DMS79 (cell line): ENCODE measurements around the gene MAPK12.

Experiments used
- DNase-seq: peaks from one replicate; lab custom pipeline; 2025; lab: John Stamatoyannopoulos, UW

Gene MAPK12

DNA sequence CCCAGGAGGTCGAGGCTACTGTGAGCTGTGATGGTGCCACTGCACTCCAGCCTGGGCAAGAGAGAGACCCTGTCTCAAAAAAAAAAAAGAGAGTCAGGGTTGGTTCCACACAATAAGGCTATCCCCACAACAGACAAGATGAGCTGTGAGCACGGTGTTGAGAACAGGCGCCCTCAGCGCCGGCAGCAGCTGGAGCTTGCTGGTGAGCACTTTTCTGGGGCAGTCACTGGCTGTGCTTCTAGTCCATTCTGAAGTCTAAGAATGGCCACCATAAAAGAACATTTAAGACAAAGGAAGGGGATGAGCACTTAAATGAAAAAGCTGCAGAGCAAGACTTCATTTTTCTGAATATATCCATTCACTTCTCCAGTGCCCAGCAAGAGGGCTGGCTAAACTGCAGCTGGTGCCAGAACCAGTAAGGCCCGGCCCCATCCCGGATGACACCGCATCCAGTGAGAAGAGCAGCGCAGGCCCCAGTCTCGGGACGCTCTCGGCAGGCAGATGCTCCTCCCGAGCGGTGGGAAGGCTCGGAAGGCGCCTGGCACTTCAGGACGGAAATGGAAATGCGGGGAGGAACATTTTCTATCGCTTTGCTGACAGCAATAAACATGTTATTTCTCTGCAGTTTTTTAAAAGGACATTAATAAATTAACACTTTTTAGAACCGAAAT is 28.9 kb downstream of the MAPK12 start:
- DNase-seq = no peak

DNA sequence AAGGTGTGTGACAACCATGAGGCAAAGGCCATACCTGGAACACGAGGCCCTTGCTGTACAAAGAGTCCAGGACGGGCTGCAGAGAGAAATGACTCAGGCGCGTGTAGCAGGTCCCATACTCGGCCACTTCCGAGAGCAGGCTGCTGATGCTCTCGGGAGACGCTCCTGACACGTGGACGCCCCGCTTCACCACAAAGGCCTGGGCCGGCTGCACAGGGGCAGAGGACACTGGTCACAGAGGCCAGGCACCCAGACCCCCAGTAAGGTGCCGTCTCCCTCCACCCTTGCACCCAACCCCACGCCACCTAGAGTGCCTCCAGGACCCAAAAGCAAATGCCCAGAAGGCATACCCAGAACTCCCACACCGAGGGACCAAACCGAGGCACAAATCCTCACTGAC is 32.1 kb downstream of the MAPK12 start:
- no peak for DNase-seq

DNA sequence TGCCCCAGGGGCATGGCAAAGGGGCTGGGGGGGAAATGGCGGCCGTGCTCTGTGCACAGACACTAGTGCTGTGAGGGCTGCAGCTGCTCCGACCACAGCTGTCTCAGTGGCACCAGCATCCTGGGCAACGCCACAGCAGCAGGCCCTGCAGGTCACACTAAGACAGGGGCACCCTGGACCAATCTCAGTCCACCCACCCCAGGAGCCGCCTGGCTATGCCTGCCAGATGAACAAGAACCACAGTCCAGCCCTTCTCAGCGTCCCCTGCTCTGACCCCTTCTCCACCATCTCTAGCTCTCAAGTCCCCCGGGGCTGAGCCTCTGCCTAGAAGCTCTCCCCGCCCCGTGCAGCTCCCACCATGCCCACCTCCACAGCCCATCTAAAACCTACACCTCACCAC is 33.1 kb downstream of the MAPK12 start:
- no peak for DNase-seq

DNA sequence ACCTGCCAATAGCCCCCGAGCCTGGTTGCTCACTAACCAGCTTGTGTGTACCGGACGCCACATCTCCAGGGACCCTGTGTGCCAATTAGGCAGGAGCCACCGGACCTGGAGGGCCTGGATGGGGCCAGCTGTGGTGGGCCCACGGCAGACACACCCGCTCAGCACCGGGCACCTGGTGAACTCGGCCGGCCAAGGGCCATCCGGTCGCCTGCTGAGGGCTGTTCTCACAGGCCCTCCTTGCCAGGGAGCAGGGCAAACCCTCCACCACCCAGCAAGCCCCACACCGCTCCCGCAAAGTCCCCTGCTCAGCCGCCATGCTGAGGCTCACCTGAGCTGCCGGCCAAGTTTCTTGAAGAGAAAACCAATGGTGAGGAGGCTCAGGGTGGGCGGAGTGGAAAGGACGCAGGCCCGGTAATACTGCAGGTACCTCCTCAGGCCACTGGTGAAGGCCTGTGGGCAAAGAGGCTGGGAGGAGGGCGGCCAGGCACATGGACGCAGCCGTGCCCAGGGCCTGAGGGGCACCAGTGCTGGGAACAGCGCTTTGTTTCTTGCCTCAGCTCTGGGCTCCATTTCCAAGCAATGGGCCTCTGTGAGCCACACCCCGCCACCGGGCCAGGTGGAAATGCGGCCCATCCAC is 33.8 kb downstream of the MAPK12 start:
- DNase-seq = no peak

DNA sequence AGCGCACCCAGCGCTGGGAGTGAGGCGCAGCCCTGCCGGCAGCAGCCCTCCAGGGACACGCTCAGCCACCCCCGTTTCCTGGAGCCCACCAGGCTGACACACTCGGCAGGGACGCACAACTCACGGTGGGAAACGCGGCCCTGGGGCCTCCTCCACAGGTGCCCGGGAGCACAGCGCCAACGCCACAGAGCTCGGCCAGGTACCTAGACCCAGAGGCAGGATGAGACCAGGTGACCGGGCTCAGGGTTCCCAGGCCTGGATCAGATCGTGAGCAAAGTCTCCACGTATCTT is 34.7 kb downstream of the MAPK12 start:
- DNase-seq = no peak

DNA sequence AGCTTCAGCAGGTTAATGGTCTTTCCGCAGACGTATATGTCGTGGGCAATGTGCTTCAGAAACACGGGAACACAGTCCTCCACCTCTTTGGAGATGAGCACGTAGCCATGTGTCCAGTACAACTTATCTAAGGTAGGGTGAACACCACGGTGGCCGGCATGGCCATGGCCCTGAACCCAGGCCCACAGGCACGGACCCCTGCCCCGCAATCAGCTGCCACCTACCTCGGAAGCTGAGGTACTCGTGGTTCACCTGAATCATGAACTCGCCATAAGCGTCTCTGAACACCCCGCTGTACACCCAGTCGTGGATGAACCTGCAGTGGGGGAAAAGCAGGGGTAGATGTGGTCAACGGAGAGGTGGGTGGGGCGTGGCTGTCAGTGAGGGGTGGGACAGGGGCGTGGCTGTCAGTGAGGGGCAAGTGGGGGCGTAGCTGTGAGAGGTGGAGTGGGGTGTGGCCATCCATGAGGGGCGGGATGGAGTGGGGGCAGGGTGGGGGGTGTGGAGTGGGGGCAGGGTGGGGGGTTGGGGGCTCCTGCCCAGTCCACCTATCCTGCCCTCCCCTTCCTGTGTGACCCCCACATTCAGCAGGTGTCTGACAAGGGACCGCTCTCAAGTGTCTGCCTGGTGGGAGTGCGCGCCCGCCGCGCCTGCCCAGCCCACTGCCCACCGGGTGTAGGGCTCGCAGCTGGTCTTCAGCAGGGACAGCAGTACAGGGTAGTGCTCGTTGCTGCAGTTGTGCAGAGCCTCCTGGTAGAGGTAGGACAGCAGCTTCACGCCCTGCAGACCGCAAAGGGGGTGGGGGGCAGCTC is 35.2 kb downstream of the MAPK12 start:
- DNase-seq = no peak

DNA sequence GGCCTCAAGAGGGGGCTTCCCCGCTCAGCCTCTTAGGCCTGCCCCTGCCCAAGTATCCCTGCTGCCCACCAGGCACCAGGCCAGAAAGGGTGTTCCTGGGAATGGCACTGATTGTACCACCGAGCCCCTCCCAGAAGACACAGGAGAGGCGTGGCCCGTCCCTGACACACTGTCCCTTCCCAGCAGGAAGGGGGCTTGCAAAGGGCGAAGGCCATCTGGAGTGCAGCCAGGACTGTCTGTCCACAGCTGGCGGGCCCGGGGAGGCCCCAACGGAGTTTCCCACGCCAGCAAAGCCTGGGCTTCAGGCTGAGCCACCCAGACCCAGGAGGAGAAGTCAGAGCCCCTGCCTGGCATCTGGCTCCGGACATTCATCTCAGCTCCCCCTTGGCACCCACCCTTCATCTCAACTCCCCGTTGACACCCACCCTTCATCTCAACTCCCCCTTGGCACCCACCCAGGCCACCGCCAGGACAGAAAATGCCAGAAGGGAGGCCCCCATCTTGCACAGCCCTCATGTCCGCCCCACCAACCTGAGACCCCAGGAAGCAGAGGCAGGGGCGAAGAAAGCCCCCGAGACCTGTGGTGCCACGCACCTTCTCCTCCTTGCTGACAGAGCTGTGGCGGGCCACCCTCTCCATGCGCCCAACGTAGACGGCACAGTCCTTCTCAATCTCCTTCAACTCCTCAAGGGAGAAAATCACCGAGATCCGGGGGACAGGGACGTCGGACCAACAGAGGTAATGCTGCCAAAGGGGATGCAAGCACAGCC is 36.1 kb downstream of the MAPK12 start:
- no peak for DNase-seq

DNA sequence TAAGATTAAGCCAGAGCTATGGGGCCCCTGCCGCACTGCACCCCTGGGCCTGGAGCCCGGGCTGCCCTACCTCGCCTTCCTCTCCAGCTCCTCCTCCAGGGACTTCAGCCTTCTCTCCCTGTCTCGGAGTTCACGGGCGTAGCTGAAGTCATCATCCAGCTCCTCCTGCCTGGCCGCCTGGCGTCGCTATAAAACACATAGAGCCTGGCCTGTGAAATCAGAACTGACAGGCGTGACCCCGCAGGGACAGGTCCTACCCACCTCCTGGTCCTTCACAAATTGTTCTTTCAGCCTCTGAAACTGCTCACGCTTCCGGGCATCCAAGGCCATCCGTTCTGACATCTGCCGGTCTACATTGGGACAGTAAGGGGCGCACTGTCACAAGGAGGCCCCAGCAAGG is 37.4 kb downstream of the MAPK12 start:
- DNase-seq = no peak

DNA sequence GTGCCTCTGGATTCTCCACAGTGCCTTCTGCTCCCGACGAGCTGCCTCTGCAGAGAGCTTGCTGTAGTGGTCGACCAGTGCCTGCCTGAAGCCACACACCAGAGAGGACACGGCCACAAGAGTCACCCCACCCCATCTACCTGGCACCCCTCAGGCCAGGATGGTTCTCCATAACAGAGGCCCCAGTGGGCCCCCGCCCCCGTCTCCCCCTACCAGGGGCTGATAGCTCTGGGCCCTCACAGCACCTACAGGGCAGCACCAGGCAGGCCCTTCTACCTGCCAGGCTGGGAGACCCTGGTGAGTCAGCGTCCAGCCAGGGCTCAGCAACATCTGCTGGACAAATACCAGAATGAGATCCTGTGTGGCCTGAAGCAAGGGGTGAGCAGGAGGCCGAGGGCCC is 39.0 kb downstream of the MAPK12 start:
- DNase-seq = no peak

DNA sequence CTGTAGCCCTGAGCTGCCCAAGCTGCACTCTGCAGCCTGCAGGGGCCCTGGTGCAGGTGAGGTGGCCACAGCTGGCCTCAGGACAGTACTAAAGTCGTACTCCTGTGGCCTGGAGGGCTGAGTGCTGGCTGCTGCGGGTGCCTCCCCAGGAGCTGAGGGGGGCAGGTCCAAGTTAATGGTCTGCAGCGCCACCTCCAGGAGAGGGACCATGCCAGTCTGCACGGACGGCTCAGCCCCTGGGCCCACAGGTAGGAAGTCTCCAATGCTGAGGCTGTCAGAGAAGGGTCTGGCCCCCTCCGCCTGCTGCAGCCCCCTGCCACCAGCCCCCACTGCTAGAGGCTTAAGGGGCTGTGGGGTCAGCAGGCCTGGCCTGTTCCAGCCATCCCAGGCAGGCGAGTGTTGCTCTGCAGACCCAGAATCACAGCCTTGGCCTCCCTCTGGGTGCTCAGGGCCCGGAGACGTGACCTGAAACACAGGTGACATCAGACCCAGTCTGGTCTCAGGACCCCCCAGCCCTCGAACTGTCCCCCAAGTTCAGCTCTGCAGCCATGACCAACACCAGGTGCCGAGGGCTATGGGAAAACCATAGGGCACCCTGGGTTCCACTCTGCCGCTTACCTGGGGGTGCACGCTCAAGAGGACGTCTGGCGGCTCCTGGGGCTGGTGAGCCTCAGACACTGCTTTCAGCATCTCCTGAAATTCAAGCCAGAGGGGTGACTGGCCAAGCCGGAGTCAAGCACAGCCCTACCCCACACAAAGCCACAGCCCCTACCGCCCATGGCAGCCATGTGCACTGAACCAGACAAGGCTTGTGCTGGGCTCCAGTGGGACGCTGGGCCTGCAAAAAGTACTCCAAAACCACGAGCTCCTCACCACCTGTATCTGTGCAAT is 39.8 kb downstream of the MAPK12 start:
- no peak for DNase-seq

DNA sequence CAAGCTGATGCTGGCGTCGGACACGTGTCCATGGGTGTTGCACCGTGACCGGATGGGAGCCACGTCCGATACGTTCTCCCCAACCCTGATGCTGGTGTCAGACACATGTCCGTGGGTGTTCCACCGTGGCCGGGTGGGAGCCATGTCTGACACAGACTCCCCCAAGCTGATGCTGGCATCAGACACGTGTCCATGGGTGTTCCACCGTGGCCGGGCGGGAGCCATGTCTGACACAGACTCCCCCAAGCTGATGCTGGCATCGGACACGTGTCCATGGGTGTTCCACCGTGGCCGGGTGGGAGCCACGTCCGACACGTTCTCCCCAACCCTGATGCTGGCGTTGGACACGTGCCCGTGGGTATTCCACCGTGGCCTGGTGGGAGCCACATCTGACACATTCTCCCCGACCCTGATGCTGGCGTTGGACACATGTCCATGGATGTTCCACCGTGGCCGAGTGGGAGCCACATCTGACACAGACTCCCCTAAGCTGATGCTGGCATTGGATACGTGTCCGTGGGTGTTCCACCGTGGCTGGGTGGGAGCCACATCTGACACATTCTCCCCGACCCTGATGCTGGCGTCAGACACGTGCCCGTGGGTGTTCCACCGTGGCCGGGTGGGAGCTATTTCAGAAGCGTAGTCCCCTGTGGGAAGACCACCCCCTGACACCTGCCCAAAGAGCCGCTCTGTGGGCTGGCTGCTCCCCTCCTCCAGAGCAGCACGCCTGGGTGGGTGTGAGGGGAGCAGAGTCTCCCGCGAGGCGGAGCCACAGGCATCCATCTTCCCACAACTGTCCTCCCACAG is 40.7 kb downstream of the MAPK12 start:
- no peak for DNase-seq

DNA sequence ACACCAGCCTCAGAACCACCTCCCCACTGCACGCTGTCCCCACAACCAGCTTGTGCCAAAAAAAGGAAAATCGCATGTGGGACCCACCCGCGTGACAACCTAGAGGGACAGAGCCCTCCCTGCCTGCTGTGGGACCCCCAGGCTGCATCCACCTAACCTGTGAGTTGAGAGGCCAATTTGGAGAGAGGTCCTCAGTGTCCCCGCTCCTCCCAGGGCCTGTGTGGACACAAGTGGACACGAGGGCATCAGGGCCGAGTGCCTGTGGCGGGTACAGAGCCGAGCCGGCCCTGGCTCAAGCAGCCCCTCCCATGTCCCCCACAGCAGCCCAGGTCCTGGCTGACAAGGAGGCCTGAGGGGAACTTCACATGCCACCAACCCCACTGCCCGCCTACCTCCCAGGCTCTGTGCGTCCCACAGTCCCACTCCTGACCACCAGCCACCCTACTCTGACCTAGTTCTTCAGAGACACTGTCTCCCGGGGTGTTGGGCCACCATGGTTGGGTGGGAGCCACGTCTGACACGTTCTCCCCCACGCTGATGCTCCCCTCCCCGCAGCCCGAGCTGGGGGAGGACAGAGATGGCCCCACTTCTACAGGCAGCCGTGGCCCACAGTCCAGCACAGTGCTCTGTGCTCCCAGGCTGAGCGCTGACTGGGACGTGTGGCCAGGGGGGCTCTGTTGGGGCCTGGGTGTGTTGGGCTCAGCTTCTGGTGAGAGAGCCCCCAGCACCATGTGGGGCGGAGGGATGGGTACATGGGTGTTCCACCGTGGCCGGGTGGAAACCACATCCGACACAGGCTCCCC is 41.5 kb downstream of the MAPK12 start:
- no peak for DNase-seq

DNA sequence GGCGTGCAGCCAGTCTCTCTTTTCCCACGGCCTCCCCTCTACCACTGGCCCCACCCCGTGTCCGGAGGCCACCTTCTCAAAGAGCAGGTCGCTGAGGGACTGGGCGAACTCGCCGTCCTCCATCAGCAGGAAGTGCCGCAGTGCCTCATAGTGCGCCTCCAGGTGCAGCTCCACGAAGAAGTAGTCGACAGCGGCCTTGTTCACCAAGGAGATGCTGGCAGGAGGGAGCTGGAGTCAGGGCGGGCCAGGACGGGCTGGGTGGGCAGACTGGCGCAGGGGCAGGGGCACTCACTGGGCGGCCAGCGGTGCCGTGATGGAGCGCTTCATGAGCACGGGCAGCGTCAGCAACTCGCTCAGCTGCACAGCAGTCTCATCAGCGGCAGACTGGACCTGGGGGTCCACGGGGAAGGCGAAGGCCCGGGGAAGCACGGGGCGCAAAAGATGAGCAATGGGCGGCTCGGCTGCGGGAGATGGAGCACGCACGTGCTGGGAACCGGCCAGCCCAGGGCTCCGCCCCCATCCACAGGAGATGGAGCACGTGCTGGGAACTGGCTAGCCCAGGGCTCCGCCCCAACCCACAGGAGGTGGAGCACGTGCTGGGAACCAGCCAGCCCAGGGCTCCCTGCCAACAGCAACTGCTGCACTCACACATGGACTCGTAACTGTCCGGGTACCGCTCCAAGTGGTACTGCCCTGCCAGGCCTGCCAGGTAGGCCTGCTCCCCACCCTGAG is 42.3 kb downstream of the MAPK12 start:
- no peak for DNase-seq

DNA sequence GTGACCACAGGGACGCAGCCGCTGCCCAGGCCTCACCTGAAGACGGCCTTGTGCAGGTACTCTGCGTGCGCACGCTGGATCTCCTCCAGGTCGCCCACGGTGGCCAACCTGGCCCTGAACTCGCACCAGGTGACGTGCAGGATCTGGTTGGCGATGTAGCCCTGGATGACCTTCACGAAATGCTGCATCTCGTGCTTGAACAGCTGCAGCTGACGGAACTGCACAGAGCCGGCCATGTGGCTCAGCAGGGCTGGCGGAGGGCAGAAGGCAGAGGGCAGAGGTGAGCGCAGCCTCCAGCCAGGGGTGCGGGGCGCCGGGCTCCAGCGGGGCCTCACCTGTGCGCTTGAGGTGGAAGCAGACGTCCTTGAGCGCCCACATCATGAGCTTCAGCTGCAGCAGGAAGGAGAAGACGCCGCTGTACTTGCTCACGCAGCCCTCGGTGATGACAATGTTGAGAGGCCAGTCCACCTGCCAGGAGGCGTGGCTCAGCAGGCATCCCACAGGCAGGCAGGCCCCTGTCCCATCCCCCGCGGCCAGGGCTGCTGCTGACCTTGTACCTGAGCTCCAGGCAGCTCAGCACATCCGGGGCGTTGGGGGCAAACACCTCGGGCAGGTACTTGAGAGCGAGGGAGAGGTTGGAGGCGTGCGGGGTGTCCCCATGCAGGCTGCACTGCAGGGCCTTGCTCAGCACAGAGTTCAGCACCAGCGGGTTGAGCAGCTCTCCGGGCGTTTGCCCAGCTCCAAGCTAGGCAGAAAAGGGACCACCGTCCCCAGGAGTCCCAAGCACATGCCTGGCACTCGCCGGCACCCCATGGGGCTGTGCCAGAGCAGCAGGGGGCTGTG is 43.1 kb downstream of the MAPK12 start:
- no peak for DNase-seq

DNA sequence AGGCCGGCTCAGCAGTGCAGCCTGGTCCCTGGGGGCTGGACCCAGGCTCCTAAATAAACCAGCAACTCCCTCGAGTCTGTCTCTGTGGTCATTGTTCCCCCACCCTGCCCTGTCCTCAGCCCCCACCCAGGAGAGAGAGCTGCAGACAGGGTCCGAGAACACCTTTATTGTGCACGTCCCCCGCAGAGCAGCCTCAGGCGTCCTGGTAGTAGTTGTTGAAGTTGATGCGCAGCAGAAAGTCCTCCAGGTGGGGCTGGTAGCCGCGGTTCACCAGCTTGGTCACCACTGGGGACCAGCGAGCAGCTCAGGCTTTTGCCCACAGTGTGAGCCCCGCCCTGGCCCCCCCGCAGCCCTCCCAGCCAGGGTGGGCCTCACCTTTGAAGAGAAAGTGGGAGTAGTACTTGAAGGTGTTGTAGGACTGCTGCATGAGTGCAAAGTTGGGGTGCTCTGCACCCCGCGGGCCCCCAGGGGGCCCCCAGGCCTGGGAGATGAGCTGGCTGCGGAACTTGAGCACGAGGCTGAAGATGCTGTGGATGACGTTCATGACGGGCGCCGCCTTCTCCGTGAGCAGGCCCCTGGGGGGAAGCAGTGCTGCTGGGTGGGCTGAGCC is 43.8 kb downstream of the MAPK12 start:
- DNase-seq = no peak

DNA sequence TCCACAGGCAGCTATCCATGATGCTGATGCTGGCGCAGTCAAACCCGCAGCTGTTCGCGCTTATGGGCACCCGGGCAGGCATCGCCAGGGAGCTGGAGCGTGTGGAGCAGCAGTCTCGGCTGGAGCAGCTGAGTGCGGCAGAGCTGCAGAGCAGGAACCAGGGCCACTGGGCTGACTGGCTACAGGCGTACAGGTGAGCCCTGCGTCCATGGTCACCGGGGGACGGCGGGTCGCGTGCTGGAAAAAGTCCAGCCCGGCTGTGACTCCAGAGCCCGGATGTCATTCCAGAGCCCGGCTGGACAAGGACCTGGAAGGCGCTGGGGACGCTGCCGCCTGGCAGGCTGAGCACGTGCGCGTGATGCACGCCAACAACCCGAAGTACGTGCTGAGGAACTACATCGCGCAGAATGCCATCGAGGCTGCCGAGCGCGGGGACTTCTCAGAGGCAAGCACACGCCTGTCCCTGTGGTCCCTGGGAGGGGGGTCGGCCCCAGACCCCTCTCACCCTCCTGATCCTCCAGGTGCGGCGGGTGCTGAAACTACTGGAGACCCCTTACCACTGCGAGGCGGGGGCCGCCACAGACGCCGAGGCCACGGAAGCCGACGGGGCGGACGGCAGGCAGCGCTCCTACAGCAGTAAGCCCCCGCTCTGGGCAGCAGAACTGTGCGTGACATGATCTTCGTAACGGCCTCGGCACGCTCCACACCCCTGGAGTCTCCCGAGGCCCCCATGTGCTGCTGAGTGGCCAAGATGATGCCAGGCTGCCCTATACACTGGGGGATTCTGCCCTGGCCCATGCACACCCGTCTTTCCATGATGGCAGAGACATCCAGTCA is 44.6 kb downstream of the MAPK12 start:
- no peak for DNase-seq
